HG02763 (cell line): ENCODE measurements around the gene RAC2.
A peak's percentile ranks its signal among the peaks of the same experiment; 100 is the strongest.
"Not testable (repeated sequence)": the region's sequence is repeated elsewhere in the genome, so short reads cannot be mapped to it uniquely, and the experiment has no call there.

Source experiments
- ATAC-seq: cut with Tn5 transposase; IDR thresholded peaks from one replicate; pipeline ENCODE4 v1.9.1; 2021; ENCODE audit warnings: mild to moderate bottlenecking, moderate library complexity; ENCODE audit not compliant: unreplicated experiment

Gene RAC2

DNA sequence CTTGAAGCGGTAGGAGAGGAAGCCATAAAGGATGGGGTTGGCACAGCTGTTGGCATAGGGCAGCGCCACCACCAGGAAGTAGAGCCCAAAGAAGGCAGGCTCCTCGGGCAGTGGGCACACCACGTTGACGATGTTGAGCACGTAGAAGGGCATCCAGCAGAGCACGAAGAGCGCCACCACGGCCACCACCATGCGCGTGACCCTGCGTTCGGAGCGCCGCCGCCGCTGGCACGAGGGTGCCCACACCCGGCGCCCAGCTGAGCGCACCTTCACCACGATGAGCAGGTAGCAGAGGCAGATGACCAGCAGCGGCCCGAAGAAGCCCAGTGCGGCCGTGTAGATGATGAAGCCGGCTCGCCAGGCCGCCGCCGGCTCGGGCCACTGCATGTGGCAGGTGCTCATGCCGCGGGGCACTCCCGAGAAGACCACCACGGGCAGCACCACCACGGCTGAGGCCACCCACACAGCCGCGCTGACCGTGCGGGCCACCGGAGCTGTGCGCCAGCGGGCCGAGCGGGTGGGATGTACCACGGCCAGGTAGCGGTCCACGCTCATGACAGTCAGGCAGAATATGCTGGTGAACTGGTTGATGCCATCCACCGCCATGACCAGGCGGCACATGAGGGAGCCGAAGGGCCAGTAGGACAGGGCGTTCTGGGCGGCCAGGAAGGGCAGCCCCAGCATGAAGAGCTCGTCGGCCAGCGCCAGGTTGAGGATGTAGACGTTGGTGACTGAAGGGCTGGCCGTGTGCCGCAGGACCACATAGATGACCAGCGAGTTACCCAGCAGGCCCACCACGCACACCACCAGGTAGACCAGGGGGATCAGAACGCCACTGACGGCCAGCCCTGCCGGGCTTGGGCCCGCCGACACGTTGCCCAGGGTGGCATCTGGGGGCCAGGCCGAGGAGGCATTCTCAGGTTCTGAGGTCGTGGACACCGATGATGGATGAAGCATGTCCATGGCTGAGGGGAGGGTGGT, 36.9 kb downstream of the RAC2 start:
- ATAC-seq = no peak

DNA sequence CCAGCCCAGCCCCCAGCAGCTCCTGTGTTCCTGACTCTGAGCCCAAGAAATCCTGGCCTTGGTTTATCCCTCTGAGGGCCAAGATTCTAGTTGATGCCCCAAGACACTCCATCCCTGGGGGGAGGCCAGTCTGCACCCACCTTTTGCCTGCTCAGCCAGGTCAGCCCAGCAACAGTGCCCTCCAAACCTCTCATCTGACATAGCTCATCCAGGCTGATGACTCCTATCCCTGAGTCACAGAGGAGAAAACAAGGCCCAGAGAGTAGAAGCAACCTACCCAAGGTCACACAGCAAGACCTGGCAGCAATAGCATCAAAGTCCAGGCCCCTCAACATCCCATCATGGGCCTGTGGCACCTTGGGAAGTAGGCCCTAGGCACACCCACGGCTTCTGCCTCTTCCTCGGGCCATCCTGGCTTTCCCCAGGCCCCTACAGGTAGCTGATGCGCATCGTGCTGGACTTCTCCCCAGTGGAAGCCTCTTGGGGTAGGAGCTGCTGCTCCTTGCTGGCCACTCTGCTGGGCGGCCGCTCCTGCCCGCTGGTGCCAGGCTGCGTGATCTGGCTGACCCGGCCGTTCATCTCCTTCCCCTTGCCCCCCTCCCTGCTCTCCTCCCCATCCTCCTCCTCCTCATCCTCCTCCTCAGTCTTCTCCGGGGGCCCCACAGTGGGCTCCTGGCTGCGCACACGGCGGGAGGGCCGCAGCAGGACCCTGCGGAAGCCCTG, 37.8 kb downstream of the RAC2 start:
- no peak for ATAC-seq

GRCh38 chr22:37205046-37205445, 39.0 kb downstream of the RAC2 start:
- ATAC-seq = no peak

DNA sequence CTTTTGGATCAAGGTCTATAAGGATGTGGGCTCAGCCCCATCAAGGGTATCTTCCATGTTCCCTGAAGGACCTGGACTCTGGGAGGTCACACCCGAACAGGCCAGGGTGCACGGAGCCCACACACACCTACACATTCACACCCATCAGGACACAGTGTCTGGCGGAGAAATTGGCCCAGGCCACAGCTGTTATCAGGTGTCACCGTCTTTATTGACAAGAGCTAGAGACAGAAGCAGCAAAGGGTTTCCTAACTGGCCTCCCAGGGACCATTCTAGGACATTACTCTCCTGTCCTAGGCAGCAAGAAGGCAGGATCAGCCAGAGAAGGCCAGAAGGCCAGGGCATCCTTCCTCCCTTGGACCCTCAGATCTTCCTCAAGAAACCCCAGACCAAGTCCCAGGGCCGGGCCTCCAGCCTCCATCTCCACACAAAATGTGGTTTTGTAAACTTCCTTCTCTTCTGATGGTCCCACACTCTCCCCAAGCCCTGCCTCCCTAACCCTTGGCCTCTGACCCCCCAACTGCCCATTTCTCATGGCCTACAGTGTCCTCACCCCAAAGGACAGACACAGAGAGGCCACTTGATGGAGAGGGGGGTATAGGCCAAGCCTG, 39.9 kb downstream of the RAC2 start:
- ATAC-seq = no peak

DNA sequence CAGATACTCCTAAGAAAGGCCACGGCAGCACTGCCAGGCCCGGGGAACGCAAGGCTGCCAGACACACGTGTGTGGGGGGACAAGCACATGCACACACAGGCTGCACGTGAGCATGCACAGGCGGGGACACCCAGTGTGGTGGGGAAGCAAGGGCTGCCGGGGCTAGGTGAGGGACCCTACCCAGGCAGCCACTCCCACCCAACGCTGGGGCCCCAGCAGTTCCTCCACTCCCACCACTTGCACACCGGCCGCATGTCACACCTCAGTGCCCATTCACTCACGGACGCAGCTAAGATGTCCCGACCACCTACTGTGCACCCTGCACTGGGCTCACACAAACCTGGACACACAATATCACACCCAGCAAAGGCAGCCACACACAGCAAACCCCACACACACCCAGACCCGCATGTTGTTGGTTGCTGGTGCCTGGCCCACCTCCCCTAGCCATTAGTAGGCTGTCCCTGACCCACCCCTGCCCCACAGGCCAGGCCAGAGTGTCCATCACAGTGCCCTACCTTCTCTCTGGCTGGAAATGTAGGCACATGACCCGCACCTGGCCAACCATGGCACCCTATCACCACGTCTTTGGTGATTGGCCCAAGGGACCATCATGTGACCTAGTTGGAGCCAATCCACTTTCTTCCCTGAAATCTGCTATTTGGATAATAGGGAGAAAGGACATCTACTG, 40.6 kb downstream of the RAC2 start:
- ATAC-seq = no peak

DNA sequence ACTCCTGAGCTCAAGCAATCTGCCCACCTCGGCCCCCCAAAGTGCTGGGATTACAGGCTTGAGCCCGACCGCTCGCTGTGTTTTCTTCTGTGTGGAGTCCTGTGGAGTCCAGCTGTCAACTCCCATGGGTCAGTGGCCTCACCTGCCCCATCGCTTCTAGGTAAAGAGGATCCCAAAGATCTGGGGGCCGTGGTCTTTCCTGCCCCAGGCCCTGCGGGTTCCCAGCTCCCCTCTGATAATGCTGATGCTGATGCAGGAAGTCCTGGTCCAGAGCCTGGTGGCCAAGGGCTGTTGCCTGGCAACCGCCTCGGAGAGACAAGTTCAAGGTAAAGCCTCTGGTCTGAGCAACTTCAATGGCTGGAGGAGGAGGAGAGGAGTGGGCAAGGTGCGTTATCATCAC, 41.4 kb downstream of the RAC2 start:
- no peak for ATAC-seq

DNA sequence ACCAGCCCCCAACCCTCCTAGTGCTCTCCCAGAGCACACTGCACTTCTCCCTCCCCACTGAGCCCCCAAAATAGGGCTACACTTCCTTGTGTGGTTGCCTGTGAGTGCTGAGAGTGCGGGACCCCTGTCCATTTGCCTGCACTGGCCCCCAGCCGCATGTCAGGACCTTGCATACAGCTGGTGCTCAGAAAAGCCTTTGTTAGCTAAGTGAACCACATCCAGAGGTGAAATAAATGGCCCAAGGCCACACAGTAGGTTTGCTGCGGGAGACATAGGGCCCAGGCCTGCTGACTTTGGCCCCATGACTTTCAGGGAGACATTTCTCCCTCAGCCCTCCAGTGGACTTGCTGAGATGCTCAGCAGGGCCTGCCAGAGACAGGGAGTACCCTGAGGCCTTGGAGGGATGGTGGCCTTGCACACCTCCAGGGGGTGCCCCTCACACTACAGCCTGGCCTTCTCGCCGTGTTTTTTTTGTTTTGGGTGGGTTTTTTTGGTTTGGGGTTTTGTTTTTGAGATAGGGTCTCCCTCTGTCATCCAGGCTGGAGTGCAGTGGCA, 42.0 kb downstream of the RAC2 start:
- ATAC-seq = no peak

DNA sequence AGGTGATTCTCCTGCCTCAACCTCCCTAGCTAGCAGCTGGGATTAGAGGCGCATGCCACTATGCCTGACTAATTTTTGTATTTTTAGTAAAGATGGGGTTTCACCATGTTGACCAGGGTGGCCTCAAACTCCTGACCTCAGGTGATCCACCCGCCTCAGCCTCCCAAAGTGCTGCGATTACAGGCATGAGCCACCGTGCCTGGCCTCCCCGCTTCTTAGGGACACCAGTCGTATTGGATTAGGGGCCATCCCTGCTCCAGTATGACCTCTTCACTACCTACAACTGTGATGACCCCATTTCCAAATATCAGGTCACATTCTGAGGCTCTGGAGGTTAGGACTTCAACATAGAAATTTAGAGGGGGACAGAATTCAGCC, 42.6 kb downstream of the RAC2 start:
- ATAC-seq = not testable (repeated sequence)

- no peak for ATAC-seq
These were observed 44.3 kb downstream of the RAC2 start for GRCh38 chr22:37199760-37200108.

DNA sequence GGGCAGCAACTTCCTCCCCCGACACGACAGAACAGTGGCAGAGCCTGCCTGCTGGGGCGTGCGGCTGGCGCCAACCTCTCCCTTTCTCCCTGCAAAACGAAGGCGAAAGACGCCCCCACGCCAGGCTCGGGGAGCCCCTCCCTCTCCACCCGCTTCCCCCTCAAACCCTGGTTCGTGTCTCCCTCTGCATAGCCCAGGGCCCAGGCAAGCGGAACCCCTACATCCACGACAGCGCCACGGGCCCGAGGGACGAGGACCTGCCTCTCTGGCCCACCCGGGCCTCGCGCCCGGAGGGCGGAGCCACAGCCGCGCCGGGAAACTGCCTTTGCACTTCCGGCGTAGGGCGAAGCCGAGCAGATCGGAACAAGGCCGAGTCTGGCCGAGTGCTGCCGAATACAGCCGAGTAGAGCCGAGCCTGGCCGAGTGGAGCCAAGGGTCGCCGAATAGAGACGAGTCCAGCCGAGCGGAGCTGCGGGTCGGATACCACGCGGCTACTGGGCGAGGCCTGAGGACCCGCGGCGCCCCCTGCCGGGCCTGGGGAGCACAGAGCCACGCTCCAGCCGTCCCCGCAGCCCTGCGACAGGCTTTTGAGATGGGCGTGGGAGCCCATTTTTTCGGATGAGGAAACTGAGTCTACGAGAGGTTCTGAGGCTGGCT, 44.8 kb downstream of the RAC2 start:
- peak; percentile 94 for ATAC-seq

DNA sequence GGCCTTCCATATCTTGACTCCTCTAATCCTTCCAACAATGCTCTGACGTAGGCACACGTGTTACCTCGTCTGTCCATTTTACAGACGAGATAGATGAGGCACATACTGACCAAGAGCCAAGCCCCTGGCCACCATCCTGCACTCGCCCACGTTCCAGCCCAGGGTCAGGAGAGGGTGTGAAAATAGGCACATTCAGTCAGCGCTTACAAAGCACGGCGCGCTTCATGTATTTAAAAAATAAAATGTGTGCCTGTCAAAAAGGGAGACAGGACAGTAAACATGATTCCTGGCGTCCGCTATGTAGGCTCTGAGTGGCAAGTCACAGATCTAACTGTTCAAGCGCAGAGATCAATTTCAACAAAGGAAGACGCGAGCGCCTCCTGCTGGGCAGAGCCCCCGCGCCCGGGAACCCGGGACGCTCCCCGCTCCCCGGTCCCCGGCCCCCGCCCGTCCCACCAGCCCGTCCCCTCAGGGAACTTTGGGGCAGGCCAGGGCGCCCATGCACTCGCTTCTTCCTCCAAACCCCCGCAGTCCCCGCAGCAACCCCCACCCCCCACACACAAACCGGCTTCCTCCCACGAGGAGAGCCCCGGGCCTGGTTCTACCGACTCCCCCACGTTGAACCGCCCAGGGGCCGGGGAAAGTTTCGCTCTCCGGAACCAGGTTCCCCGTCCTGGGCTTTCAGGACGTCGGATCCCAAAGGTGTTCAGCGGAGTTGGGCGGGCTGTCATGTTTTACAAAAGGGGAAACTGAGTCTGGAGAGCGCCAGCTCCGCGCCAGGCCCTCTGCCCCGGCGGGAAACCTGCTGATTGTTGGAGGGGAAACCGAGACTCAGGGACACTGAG, 45.6 kb downstream of the RAC2 start:
- ATAC-seq = no peak

DNA sequence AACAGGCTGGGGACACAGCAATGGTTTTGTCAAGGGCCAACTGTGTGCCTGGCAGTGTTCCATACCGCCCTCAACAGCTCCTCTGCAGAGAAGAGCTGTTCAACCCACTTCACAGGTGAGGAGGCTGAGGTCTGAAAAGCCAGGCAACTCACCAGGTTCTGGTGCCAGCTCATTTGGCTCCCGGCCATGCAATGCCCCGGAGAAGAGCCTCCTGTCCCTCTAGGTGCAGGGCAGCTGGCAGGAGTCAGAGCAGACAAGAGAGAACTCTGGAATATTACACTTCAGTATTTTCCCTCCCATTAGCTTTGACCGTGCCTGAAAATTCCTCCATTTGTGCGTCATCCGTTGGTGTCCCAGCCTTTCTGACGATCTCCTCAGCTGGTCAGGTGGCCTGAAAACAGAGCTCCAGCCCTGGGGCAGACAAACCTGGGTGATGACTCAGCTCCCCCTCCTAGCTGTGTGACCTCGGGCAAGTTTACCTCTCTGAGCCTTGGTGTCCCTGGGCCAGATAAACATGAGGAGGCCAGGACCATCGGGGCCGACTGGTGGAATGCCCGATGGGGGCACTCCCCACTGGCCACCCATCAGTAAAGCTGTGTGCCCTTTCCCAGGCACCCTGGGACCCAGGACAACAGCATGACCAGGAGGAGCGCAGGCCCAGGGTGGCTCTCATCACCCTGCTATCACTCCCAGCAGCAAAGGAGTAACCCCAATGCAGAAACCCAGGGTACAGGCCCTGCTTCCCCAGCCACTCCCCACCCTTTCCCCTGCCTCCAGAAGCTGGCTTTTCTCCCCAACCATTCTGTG, 46.4 kb downstream of the RAC2 start:
- ATAC-seq = no peak

DNA sequence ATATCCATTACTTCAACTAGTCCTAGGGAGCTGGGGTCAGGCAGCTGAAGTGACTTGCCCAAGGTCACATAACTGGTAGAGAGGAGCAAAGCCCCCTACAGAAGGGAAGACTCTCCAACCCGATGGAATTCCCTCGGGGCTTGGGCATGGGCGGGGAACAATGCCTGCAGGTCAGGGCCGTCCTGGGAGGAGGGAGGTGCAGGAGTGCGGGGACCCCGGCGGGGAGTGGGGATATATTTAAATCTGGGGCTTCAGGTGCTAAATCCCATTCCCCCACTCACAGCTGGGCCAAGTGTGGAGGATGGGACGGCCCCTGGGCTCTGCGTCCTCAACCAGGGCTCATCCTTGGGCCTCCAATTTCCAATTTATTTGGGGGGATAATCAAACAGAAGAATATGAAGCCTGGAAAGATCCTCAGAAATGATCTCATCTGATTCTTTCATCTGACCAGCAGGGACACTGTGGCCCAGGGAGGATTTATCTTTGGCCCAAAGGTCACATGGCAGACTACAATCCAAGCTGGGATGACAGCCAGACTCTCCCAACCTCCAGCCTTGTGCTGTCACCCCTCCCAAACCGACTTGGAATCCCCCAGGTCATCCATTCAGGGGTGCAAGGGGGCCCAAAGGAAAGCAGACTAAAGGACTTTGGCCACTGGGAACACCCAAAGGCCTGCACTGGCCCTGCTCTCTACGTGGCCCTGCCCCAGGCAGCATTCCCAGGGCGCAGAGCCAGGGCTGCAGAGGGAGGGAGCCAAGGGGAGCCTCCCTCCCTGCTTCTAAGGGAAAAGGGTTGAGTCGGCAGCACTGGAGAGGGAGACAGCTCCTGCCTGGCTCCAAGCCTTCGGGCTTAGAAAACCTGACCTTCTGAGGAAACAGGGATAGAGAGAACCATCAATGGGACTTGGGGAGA, 47.3 kb downstream of the RAC2 start:
- ATAC-seq = no peak

- ATAC-seq = no peak
These were observed 48.1 kb downstream of the RAC2 start for GRCh38 chr22:37195921-37196320.

DNA sequence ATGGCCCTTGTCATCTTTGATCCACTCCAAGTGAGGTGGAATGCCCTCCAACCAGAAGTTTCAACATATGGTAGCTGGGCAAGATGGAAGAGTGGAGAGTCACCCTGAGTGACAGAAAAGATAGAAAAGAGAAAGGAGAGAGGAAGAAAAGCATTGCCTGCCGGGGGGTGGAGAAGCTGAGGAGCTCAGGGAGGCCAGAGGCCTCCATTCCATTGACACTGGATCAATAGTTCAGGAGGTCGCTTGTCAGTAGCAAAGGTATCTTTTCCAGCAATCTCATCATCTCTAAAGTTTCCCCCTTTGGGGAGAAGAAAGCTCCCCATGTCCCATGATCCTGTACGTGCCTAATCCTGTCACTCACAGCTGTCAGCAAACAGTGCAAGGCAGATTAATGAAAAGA, 49.3 kb downstream of the RAC2 start:
- ATAC-seq = no peak

GRCh38 chr22:37193629-37194191, 50.4 kb downstream of the RAC2 start:
- no peak for ATAC-seq

- ATAC-seq = no peak
These were observed 51.3 kb downstream of the RAC2 start for GRCh38 chr22:37192741-37193140.
